H9 (cell line): ENCODE measurements around the gene OR5F1. TPM values are rescaled to one million over a fixed set of nuclear protein-coding genes. Genes with fewer than 3 reads are reported as not detected.

Experiments used
- DNase-seq: peaks from one replicate; pipeline ENCODE4 v3.0.0-alpha.2; 2017
- H2AFZ ChIP-seq: one replicate; pipeline ENCODE4 v1.6.1; 2013; ENCODE audit warnings: mild to moderate bottlenecking, low read length, control low read depth, moderate library complexity
- H2AK5ac ChIP-seq: 2 replicates; pipeline ENCODE4 v1.6.1; 2013; ENCODE audit warnings: low read length, control low read depth, mixed read lengths; ENCODE audit not compliant: insufficient read length
- H2BK120ac ChIP-seq: one replicate; pipeline ENCODE4 v1.6.1; 2013; ENCODE audit warnings: low read depth, mild to moderate bottlenecking, low read length, control low read depth, inconsistent platforms; ENCODE audit not compliant: poor library complexity, severe bottlenecking
- H2BK12ac ChIP-seq: 2 replicates; pipeline ENCODE4 v1.6.1; 2013; ENCODE audit warnings: low read length, control low read depth, mixed read lengths, low read depth; ENCODE audit not compliant: insufficient read length
- H2BK15ac ChIP-seq: 2 replicates; pipeline ENCODE4 v1.6.1; 2013; ENCODE audit warnings: low read depth, low read length, control low read depth
- H2BK20ac ChIP-seq: one replicate; pipeline ENCODE4 v1.6.1; 2013; ENCODE audit warnings: low read depth, mild to moderate bottlenecking, low read length, control low read depth, inconsistent platforms; ENCODE audit not compliant: poor library complexity, severe bottlenecking
- H2BK5ac ChIP-seq: 2 replicates; pipeline ENCODE4 v1.6.1; 2013; ENCODE audit warnings: low read length, control low read depth, mixed read lengths; ENCODE audit not compliant: insufficient read length
- H3K14ac ChIP-seq: 2 replicates; pipeline ENCODE4 v1.6.1; 2013; ENCODE audit warnings: low read length, control low read depth; ENCODE audit not compliant: insufficient read depth
- H3K18ac ChIP-seq: 2 replicates; pipeline ENCODE4 v1.6.1; 2013; ENCODE audit warnings: low read depth, mild to moderate bottlenecking, mixed read lengths, low read length, control low read depth; ENCODE audit not compliant: insufficient read length
- H3K23ac ChIP-seq: 2 replicates; pipeline ENCODE4 v1.6.1; 2013; ENCODE audit warnings: low read length, control low read depth, mixed read lengths, low read depth; ENCODE audit not compliant: insufficient read length
- H3K23me2 ChIP-seq: 2 replicates; pipeline ENCODE4 v1.6.1; 2013; ENCODE audit warnings: low read depth, mild to moderate bottlenecking, mixed read lengths, low read length, control low read depth; ENCODE audit not compliant: insufficient read length, poor library complexity, severe bottlenecking
- H3K27ac ChIP-seq: 2 replicates; pipeline ENCODE4 v1.5.1; 2013; ENCODE audit warnings: low read length, control low read depth, mixed read lengths, low read depth; ENCODE audit not compliant: insufficient read length
- H3K27me3 ChIP-seq: 2 replicates; pipeline ENCODE4 v1.6.1; 2013; ENCODE audit warnings: low read length, control low read depth, inconsistent platforms; ENCODE audit not compliant: insufficient read depth
- H3K4ac ChIP-seq: 2 replicates; pipeline ENCODE4 v1.6.1; 2013; ENCODE audit warnings: low read depth, mild to moderate bottlenecking, control low read depth, inconsistent platforms, low read length, moderate library complexity
- H3K4me1 ChIP-seq: 2 replicates; pipeline ENCODE4 v1.6.1; 2013; ENCODE audit warnings: low read length, control low read depth, inconsistent platforms; ENCODE audit not compliant: insufficient read depth
- H3K4me2 ChIP-seq: 2 replicates; pipeline ENCODE4 v1.6.1; 2013; ENCODE audit warnings: low read length, control low read depth, mixed read lengths; ENCODE audit not compliant: insufficient read length, insufficient read depth
- H3K56ac ChIP-seq: 2 replicates; pipeline ENCODE4 v1.6.1; 2013; ENCODE audit warnings: low read depth, mild to moderate bottlenecking, mixed read lengths, low read length, control low read depth; ENCODE audit not compliant: insufficient read length
- H3K79me1 ChIP-seq: 2 replicates; pipeline ENCODE4 v1.6.1; 2013; ENCODE audit warnings: low read depth, mild to moderate bottlenecking, moderate library complexity, low read length, control low read depth, inconsistent platforms; ENCODE audit not compliant: insufficient read depth, poor library complexity, severe bottlenecking
- H3K79me2 ChIP-seq: 2 replicates; pipeline ENCODE4 v1.6.1; 2013; ENCODE audit warnings: low read length, control low read depth, inconsistent platforms; ENCODE audit not compliant: insufficient read depth
- H3K9ac ChIP-seq: 2 replicates; pipeline ENCODE4 v1.6.1; 2013; ENCODE audit warnings: low read length, control low read depth, mixed read lengths; ENCODE audit not compliant: insufficient read length; ENCODE audit errors: extremely low read depth
- H3K9me3 ChIP-seq: one replicate; pipeline ENCODE4 v1.6.1; 2013; ENCODE audit warnings: low read depth, low read length, inconsistent platforms; ENCODE audit not compliant: control insufficient read depth
- H3T11ph ChIP-seq: one replicate; pipeline ENCODE4 v1.6.1; 2013; ENCODE audit warnings: mild to moderate bottlenecking, low read length, control low read depth, inconsistent platforms
- H4K20me1 ChIP-seq: one replicate; pipeline ENCODE4 v1.6.1; 2013; ENCODE audit not compliant: control insufficient read depth, insufficient read length, insufficient read depth
- H4K5ac ChIP-seq: 2 replicates; pipeline ENCODE4 v1.6.1; 2013; ENCODE audit warnings: low read depth, mild to moderate bottlenecking, mixed read lengths, low read length, control low read depth; ENCODE audit not compliant: insufficient read length
- H4K8ac ChIP-seq: replicated peaks from 2 replicates; pipeline ENCODE4 v1.6.1; 2013; ENCODE audit warnings: low read length, control low read depth, mixed read lengths, low read depth; ENCODE audit not compliant: insufficient read length
- H4K91ac ChIP-seq: 2 replicates; pipeline ENCODE4 v1.6.1; 2013; ENCODE audit warnings: low read depth, mild to moderate bottlenecking, moderate library complexity, mixed read lengths, low read length, control low read depth; ENCODE audit not compliant: insufficient read length
- H3K27ac Mint-ChIP-seq, 3 experiments: 2 replicates in 2 of 3; 3 replicates in 1 of 3; pipeline ENCODE4 v1.8.0; 2020 to 2021; ENCODE audit warnings: mixed read lengths in 3 of 3, mild to moderate bottlenecking in 1 of 3, moderate library complexity in 1 of 3
- H3K27me3 Mint-ChIP-seq: 2 replicates; pipeline ENCODE4 v1.8.0; 2021; ENCODE audit warnings: low read depth, mild to moderate bottlenecking, moderate library complexity, mixed read lengths
- H3K36me3 Mint-ChIP-seq, 3 experiments: 2 replicates in 2 of 3; 3 replicates in 1 of 3; pipeline ENCODE4 v1.8.0; 2020 to 2021; ENCODE audit warnings: low read depth in 3 of 3, mixed read lengths in 3 of 3; ENCODE audit not compliant: insufficient read depth in 1 of 3
- H3K4me1 Mint-ChIP-seq, 2 experiments: 2 replicates each; pipeline ENCODE4 v1.8.0; 2020; ENCODE audit warnings: mixed read lengths in 2 of 2
- H3K4me3 Mint-ChIP-seq, 2 experiments: 2 replicates in 1 of 2; 3 replicates in 1 of 2; pipeline ENCODE4 v1.8.0; 2020 to 2021; ENCODE audit warnings: mild to moderate bottlenecking in 2 of 2, mixed read lengths in 2 of 2, moderate library complexity in 1 of 2
- H3K9me3 Mint-ChIP-seq, 2 experiments: 2 replicates in 1 of 2; 3 replicates in 1 of 2; pipeline ENCODE4 v1.8.0; 2020; ENCODE audit warnings: mild to moderate bottlenecking in 2 of 2, mixed read lengths in 2 of 2, moderate library complexity in 1 of 2
- WGBS: extraction: QIAGEN DNeasy Blood & Tissue Kit; methylation state at CpG from one replicate; pipeline ENCODE4 v1.1.7; 2013; ENCODE audit warnings: missing lambda C conversion rate, low lambda C conversion rate, mixed read lengths; ENCODE audit not compliant: insufficient read length; ENCODE audit errors: extremely low coverage; 5-methylcytosine and 5-hydroxymethylcytosine counted together
- total RNA-seq: library from RNA; stranded (reverse); gene quantifications from 2 replicates; pipeline ENCODE4 v1.2.1, GENCODE V29; 2021
- TF ChIP-seq, protein P1 (sequence below): fragments of 200-600 bp; sonication (generic); conservative IDR thresholded peaks from 3 replicates; pipeline ENCODE4 v1.8.0; 2021; ENCODE audit warnings: antibody characterized with exemption, mild to moderate bottlenecking

OR5F1 gene
- total RNA-seq, 1 experiment from 2014 or later: not detected

DNA sequence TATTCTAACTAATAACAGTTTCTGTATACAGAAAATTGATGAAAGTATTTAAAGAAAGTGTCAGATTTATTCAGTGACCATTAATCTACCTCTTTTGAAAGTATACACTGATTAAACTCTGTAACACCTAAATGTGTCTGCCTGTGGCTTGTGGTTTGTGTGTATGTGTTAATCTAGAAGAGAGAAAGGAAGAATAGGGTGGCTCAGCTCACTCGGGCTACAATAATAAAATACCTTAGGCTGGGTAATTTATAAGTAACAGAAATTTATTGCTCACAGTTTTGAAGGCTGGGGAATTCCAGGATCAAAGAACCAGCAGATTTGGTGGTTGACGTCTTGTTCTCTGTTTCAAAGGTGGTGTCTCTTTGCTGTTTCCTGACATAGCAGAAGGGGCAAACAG, 19.4 kb upstream of the OR5F1 start:
- Histone ChIP-seq H2BK12ac (no peak overlapping the region), H2BK15ac (no peak overlapping the region), H3K27me3 (no peaks in the 10 kb centered on the region), H3K4me1 (no peaks in the 10 kb centered on the region), H2BK120ac (no peak overlapping the region), H3K9ac (no peak overlapping the region), H3K9me3 (no peaks in the 10 kb centered on the region), H4K20me1 (no peaks in the 10 kb centered on the region), H4K91ac (no peak overlapping the region), H2AK5ac (no peak overlapping the region), H3K79me1 (no peaks in the 10 kb centered on the region), H2BK5ac (no peak overlapping the region), H3T11ph (no peak overlapping the region), H3K23ac (no peak overlapping the region), H4K8ac (no peak overlapping the region), H3K56ac (no peak overlapping the region), H3K23me2 (no peaks in the 10 kb centered on the region), H3K4ac (no peak overlapping the region), H3K4me2 (no peak overlapping the region), H4K5ac (no peak overlapping the region), H3K14ac (no peak overlapping the region), H3K18ac (no peak overlapping the region), H2BK20ac (no peak overlapping the region), H3K27ac (no peak overlapping the region), H3K79me2 (no peaks in the 10 kb centered on the region), H2AFZ (no peak overlapping the region)
- no CpG with 5 or more reads among the region's 2 CpGs for WGBS
- no peaks in the 10 kb centered on the region for H3K4me1 Mint-ChIP-seq
- peaks cover 0 to 2% (median 0%) of the 10 kb centered on the region in 3 experiments; a peak in 2 of 7 replicates for H3K36me3 Mint-ChIP-seq
- H3K27ac Mint-ChIP-seq: no peak overlapping the region
- no peaks in the 10 kb centered on the region for H3K27me3 Mint-ChIP-seq
- H3K4me3 Mint-ChIP-seq: no peak overlapping the region
- no peak for DNase-seq
- TF ChIP-seq, protein P1, sequence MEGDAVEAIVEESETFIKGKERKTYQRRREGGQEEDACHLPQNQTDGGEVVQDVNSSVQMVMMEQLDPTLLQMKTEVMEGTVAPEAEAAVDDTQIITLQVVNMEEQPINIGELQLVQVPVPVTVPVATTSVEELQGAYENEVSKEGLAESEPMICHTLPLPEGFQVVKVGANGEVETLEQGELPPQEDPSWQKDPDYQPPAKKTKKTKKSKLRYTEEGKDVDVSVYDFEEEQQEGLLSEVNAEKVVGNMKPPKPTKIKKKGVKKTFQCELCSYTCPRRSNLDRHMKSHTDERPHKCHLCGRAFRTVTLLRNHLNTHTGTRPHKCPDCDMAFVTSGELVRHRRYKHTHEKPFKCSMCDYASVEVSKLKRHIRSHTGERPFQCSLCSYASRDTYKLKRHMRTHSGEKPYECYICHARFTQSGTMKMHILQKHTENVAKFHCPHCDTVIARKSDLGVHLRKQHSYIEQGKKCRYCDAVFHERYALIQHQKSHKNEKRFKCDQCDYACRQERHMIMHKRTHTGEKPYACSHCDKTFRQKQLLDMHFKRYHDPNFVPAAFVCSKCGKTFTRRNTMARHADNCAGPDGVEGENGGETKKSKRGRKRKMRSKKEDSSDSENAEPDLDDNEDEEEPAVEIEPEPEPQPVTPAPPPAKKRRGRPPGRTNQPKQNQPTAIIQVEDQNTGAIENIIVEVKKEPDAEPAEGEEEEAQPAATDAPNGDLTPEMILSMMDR: no peak
- H3K9me3 Mint-ChIP-seq: peaks cover 7 to 14% of the 10 kb centered on the region in 2 experiments
